H1 (cell line): ENCODE measurements around the gene CDH1. TPM values are rescaled to one million over a fixed set of nuclear protein-coding genes. Genes with fewer than 3 reads are reported as not detected.
A peak's percentile ranks its signal among the peaks of the same experiment; 100 is the strongest.

Experiments
- CTCF ChIA-PET: fragments of 300-600 bp; sonication (Branson Sonifier 250); formaldehyde crosslinking; loops from one replicate; lab custom pipeline; 2021; ENCODE audit not compliant: partially characterized antibody; lab: Charles Lee
- POLR2A ChIA-PET: fragments of 300-600 bp; sonication (Branson Sonifier 250); formaldehyde crosslinking; loops from one replicate; lab custom pipeline; 2021; ENCODE audit warnings: inconsistent platforms; ENCODE audit not compliant: partially characterized antibody; lab: Charles Lee
- DNase-seq, 2 experiments: peaks; one replicate each; pipeline versions ENCODE4 v3.0.0 to v3.0.0-alpha.2; 2010 to 2022; ENCODE audit warnings: low spot score in 2 of 2, low read depth in 1 of 2, mixed read lengths in 1 of 2
- FAIRE-seq: peaks from 2 replicates; lab custom pipeline; 2011; peaks lifted over from hg19 to GRCh38; lab: Jason Lieb, UNC
- H2AFZ ChIP-seq: 2 replicates; pipeline ENCODE4 v1.8.1; 2012; ENCODE audit warnings: low read length, inconsistent platforms
- H2AK5ac ChIP-seq: 2 replicates; pipeline ENCODE4 v1.6.1; 2013; ENCODE audit warnings: low read depth, low read length
- H2BK120ac ChIP-seq: replicated peaks from 2 replicates; pipeline ENCODE3; 2013; ENCODE audit warnings: low read depth, low read length, inconsistent platforms
- H2BK12ac ChIP-seq: 2 replicates; pipeline ENCODE4 v1.6.1; 2013; ENCODE audit warnings: low read depth, low read length
- H2BK15ac ChIP-seq: 2 replicates; pipeline ENCODE4 v1.6.1; 2013; ENCODE audit warnings: low read length
- H2BK20ac ChIP-seq: 2 replicates; pipeline ENCODE4 v1.6.1; 2013; ENCODE audit warnings: low read length
- H2BK5ac ChIP-seq: 2 replicates; pipeline ENCODE4 v1.6.1; 2013; ENCODE audit warnings: low read depth, low read length
- H3K14ac ChIP-seq: 2 replicates; pipeline ENCODE4 v1.6.1; 2013; ENCODE audit warnings: inconsistent platforms; ENCODE audit not compliant: insufficient read length
- H3K18ac ChIP-seq: 2 replicates; pipeline ENCODE4 v1.6.1; 2013; ENCODE audit warnings: low read length; ENCODE audit errors: extremely low read depth
- H3K23ac ChIP-seq: 2 replicates; pipeline ENCODE4 v1.6.1; 2013; ENCODE audit warnings: inconsistent platforms; ENCODE audit not compliant: insufficient read length
- H3K23me2 ChIP-seq: 2 replicates; pipeline ENCODE4 v1.6.1; 2013; ENCODE audit warnings: low read depth, low read length
- H3K27ac ChIP-seq: 2 replicates; pipeline ENCODE4 v1.6.1; 2011; ENCODE audit warnings: low read depth, low read length, inconsistent platforms
- H3K27me3 ChIP-seq, 4 experiments: replicated peaks in 1 of 4; 1 replicate in 1 of 4; 2 replicates in 3 of 4; pipeline versions ENCODE4 v1.6.1 to v1.8.1; 2011 to 2013; ENCODE audit warnings: low read length in 3 of 4, mild to moderate bottlenecking in 3 of 4, inconsistent platforms in 2 of 4, mixed read lengths in 2 of 4, moderate library complexity in 1 of 4; ENCODE audit not compliant: control insufficient read depth in 3 of 4, insufficient read depth in 3 of 4; ENCODE audit errors: extremely low read depth in 1 of 4
- H3K36me3 ChIP-seq, 4 experiments: 2 replicates each; pipeline versions ENCODE4 v1.6.1 to v1.8.1; 2011 to 2013; ENCODE audit warnings: mild to moderate bottlenecking in 4 of 4, low read length in 3 of 4, moderate library complexity in 2 of 4, control low read depth in 1 of 4, inconsistent platforms in 1 of 4; ENCODE audit not compliant: insufficient read depth in 4 of 4, control insufficient read depth in 2 of 4
- H3K4ac ChIP-seq: replicated peaks from 2 replicates; pipeline ENCODE3; 2013; ENCODE audit warnings: low read length, low read depth, mixed read lengths, inconsistent platforms; ENCODE audit not compliant: insufficient read length
- H3K4me1 ChIP-seq, 4 experiments: replicated peaks in 1 of 4; 1 replicate in 1 of 4; 2 replicates in 3 of 4; pipeline versions ENCODE4 v1.6.1 to v1.8.1; 2011 to 2013; ENCODE audit warnings: low read length in 3 of 4, inconsistent platforms in 2 of 4, mixed read lengths in 1 of 4; ENCODE audit not compliant: insufficient read depth in 4 of 4, control insufficient read depth in 3 of 4
- H3K4me2 ChIP-seq, 2 experiments: 2 replicates each; pipeline versions ENCODE4 v1.6.1 to v1.8.1; 2011 to 2013; ENCODE audit warnings: low read depth in 2 of 2, low read length in 2 of 2, control low read depth in 1 of 2, inconsistent platforms in 1 of 2, mild to moderate bottlenecking in 1 of 2; ENCODE audit not compliant: insufficient read depth in 1 of 2
- H3K4me3 ChIP-seq, 4 experiments: fragments of 200-600, 300-600 bp in 1 of 4; sonication (generic), shearing (Covaris generic), sonication (Bioruptor Twin) in 1 of 4; 2 replicates each; pipeline versions ENCODE4 v1.5.1 to v1.8.1; 2011 to 2016; ENCODE audit warnings: low read length in 4 of 4, low read depth in 3 of 4, control low read depth in 2 of 4, inconsistent platforms in 2 of 4, mild to moderate bottlenecking in 2 of 4, mixed read lengths in 1 of 4, moderate library complexity in 1 of 4; ENCODE audit not compliant: insufficient read depth in 2 of 4; ENCODE audit errors: extremely low read depth in 1 of 4
- H3K56ac ChIP-seq: replicated peaks from 2 replicates; pipeline ENCODE3; 2013; ENCODE audit warnings: low read depth, mild to moderate bottlenecking, mixed read lengths, low read length, inconsistent platforms; ENCODE audit not compliant: insufficient read length
- H3K79me1 ChIP-seq: 2 replicates; pipeline ENCODE4 v1.6.1; 2013; ENCODE audit warnings: low read depth, low read length, control low read depth
- H3K79me2 ChIP-seq, 2 experiments: 2 replicates each; pipeline versions ENCODE4 v1.6.1 to v1.8.1; 2012 to 2013; ENCODE audit warnings: low read length in 2 of 2, mild to moderate bottlenecking in 2 of 2, inconsistent platforms in 1 of 2; ENCODE audit not compliant: insufficient read depth in 2 of 2, control insufficient read depth in 1 of 2
- H3K9ac ChIP-seq, 4 experiments: replicated peaks in 1 of 4; 1 replicate in 1 of 4; 2 replicates in 3 of 4; pipeline versions ENCODE4 v1.6.1 to v1.8.1; 2011 to 2013; ENCODE audit warnings: low read depth in 3 of 4, low read length in 3 of 4, control low read depth in 2 of 4, mild to moderate bottlenecking in 2 of 4, moderate library complexity in 2 of 4, inconsistent platforms in 1 of 4; ENCODE audit errors: extremely low read depth in 1 of 4
- H3K9me3 ChIP-seq, 2 experiments: 2 replicates each; pipeline versions ENCODE4 v1.6.1 to v1.8.1; 2012 to 2013; ENCODE audit warnings: mild to moderate bottlenecking in 2 of 2, moderate library complexity in 2 of 2, control low read depth in 1 of 2, inconsistent platforms in 1 of 2, low read depth in 1 of 2, low read length in 1 of 2, mixed read lengths in 1 of 2; ENCODE audit not compliant: insufficient read depth in 2 of 2
- H4K20me1 ChIP-seq, 2 experiments: replicated peaks in 1 of 2; 2 replicates each; pipeline versions ENCODE3 to v1.8.1; 2011 to 2013; ENCODE audit warnings: inconsistent platforms in 2 of 2, low read length in 2 of 2, mild to moderate bottlenecking in 1 of 2; ENCODE audit not compliant: insufficient read depth in 2 of 2, control insufficient read depth in 1 of 2
- H4K5ac ChIP-seq: 2 replicates; pipeline ENCODE4 v1.6.1; 2013; ENCODE audit warnings: low read length, low read depth, mixed read lengths, inconsistent platforms; ENCODE audit not compliant: insufficient read length
- H4K8ac ChIP-seq: 2 replicates; pipeline ENCODE4 v1.8.0; 2013; ENCODE audit warnings: mild to moderate bottlenecking, moderate library complexity, low read length, inconsistent platforms; ENCODE audit not compliant: insufficient read depth; ENCODE audit errors: extremely low read depth
- H4K91ac ChIP-seq: replicated peaks from 2 replicates; pipeline ENCODE3; 2013; ENCODE audit warnings: low read length, mixed read lengths, inconsistent platforms; ENCODE audit not compliant: insufficient read length
- GABPA ChIP-seq: IDR thresholded peaks from 2 replicates; pipeline ENCODE4 v1.6.1; 2011; ENCODE audit warnings: mild to moderate bottlenecking, low read length, moderate library complexity, borderline replicate concordance; ENCODE audit not compliant: insufficient read depth
- JUND ChIP-seq: IDR thresholded peaks from 2 replicates; pipeline ENCODE4 v1.6.1; 2011; ENCODE audit warnings: mild to moderate bottlenecking, improper control_type of control experiment, low read length
- POU5F1 ChIP-seq: IDR thresholded peaks from 2 replicates; pipeline ENCODE4 v1.6.1; 2011; ENCODE audit warnings: low read depth, mild to moderate bottlenecking, low read length, moderate library complexity
- RNF2 ChIP-seq: fragments of 200-900, 300-1000 bp; sonication (generic); IDR thresholded peaks from 2 replicates; pipeline ENCODE4 v1.7.1; 2016; ENCODE audit warnings: borderline replicate concordance, low read depth, mild to moderate bottlenecking, antibody characterized with exemption, low read length; ENCODE audit not compliant: poor library complexity, severe bottlenecking; ENCODE audit errors: missing control alignments
- SIX5 ChIP-seq: IDR thresholded peaks from 2 replicates; pipeline ENCODE4 v1.6.1; 2011; ENCODE audit warnings: mild to moderate bottlenecking, low read depth, low read length
- TBP ChIP-seq: IDR thresholded peaks from 2 replicates; pipeline ENCODE4 v1.6.1; 2011; ENCODE audit warnings: low read depth, low read length, improper control_type of control experiment
- WGBS, 2 experiments: shearing (Covaris generic) in 1 of 2; methylation state at CpG; one replicate each; pipeline versions ENCODE4 v1.1.6 to v1.1.7; 2013 to 2015; ENCODE audit warnings: low lambda C conversion rate in 2 of 2, mixed read lengths in 2 of 2, inconsistent platforms in 1 of 2, low coverage in 1 of 2, missing lambda C conversion rate in 1 of 2; ENCODE audit not compliant: insufficient replicate concordance in 2 of 2, insufficient coverage in 1 of 2, insufficient read length in 1 of 2; ENCODE audit errors: extremely low coverage in 1 of 2, missing lambda C conversion rate in 1 of 2; 5-methylcytosine and 5-hydroxymethylcytosine counted together
- polyA plus RNA-seq, 7 experiments: library from polyadenylated mRNA; depleted of rRNA in 3 of 7; stranded (reverse) in 5 of 7; unstranded in 2 of 7; fragments of >200 nt in 5 of 7; fragments of 200-250 nt in 2 of 7; gene quantifications; 1 replicate in 5 of 7; 2 replicates in 1 of 7; 4 replicates in 1 of 7; pipeline versions ENCODE4 v1.2.1 to v1.2.3, GENCODE V29; 2011 to 2013; ENCODE audit warnings: missing spikeins in 2 of 7, mixed read lengths in 2 of 7
- total RNA-seq: library from RNA; stranded (reverse); fragmentation: NEBNext Ultra II Directional; extraction: Animal tissue kit (Norgen Biotek cat#: 25700); gene quantifications from 2 replicates; pipeline ENCODE4 v1.2.1, GENCODE V29; 2021

Gene CDH1
- total and polyA plus RNA-seq, 2 of the 8 experiments (the other 6 are each of a cell fraction or from before 2014, with no cell fraction given) = 133 to 265 TPM

DNA sequence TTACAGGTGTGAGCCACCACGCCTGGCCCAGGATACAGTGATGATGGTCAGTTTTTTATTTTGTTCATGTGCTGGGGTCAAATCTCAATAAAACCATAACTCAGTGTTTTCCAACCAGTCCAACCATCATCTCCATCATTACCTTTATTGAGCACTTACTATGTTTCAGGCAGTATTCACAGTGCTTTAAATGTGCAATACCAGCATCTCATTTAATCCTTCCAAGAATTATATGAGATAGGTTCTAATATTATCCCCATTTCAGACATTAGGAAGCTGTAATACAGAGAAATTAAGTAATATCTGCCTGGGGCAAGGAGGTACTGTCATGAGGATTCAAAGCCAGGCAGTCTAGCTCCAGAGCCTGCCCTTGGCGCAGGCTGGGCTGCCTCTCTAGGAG, 69.3 kb downstream of the CDH1 start:
- Histone ChIP-seq H3K79me2 (peaks cover 0 to 41% of the 10 kb centered on the region in 2 experiments; a peak in 2 of 4 replicates), H3K9me3 (no peaks in the 10 kb centered on the region), H2AK5ac (0 out of 2 replicates have a peak overlapping the region, but pooled peaks have one; percentile 24), H3K4me1 (no peaks in the 10 kb centered on the region; a peak in 1 of 7 replicates), H3K4me3 (no peak overlapping the region), H2BK120ac (no peak overlapping the region), H4K8ac (0 out of 2 replicates have a peak overlapping the region, but pooled peaks have one; percentile 58), H3K27me3 (no peaks in the 10 kb centered on the region; a peak in 1 of 7 replicates), H2BK20ac (no peak overlapping the region), H3K9ac (no peak overlapping the region), H4K91ac (no peak overlapping the region), H3K27ac (no peak overlapping the region), H3K18ac (no peak overlapping the region), H3K56ac (no peak overlapping the region), H3K36me3 (peaks cover 24 to 59% (median 42%) of the 10 kb centered on the region in 4 experiments), H2BK12ac (no peak overlapping the region), H2BK15ac (no peak overlapping the region), H3K4ac (no peak overlapping the region), H3K4me2 (no peak overlapping the region), H3K23me2 (no peaks in the 10 kb centered on the region), H3K79me1 (peaks cover 5% of the 10 kb centered on the region), H4K20me1 (peaks cover 0 to 6% of the 10 kb centered on the region in 2 experiments), H4K5ac (no peak overlapping the region), H3K14ac (no peak overlapping the region), H2BK5ac (no peak overlapping the region), H2AFZ (no peak overlapping the region), H3K23ac (no peak overlapping the region)
- WGBS, 2 experiments = 84% methylated on average over 2 of the region's 2 CpGs; no CpG with 5 or more reads in 1 of the 2 experiments
- no peak for DNase-seq
- CTCF ChIA-PET = interaction anchor here (0.6 to 4.6 kb wide), 8 partner anchors 9 to 318 kb away, joined by 3 to 20 read pairs (median 6); no protein-coding TSS in a partner anchor
- FAIRE-seq = no peak
- no peak for TF ChIP-seq GABPA
- no peak for TF ChIP-seq JUND
- TF ChIP-seq SIX5 = no peak
- no peak for TF ChIP-seq RNF2
- no peak for TF ChIP-seq TBP
- TF ChIP-seq POU5F1 = no peak
- POLR2A ChIA-PET = interaction anchor here (1.6 kb wide), 1 partner anchor 16 kb away, joined by 5 read pairs; no protein-coding TSS in a partner anchor
